IMR-90 (cell line): ENCODE measurements around the gene SFTPB. TPM values are rescaled to one million over a fixed set of nuclear protein-coding genes. Genes with fewer than 3 reads are reported as not detected.

ENCODE experiments used
- ATAC-seq: fragments of 200-7000 bp; cut with Tn5 transposase; 2 replicates; pipeline ENCODE4 v1.9.1; 2020; ENCODE audit warnings: low read depth, mild to moderate bottlenecking, moderate library complexity
- BruUV-seq: library from RNA; stranded (reverse); fragments of 400-500 nt; replicated peaks from 2 replicates; lab custom pipeline; 2021; lab: Mats Ljungman, UMichigan
- CTCF ChIA-PET: fragments of 300-600 bp; formaldehyde crosslinking; extraction: SDS; loops from one replicate; lab custom pipeline; 2021; ENCODE audit warnings: antibody characterized with exemption; lab: Yijun Ruan, JAX
- POLR2A ChIA-PET: fragments of 300-600 bp; sonication (Branson Sonifier 250); formaldehyde crosslinking; loops from one replicate; lab custom pipeline; 2022; ENCODE audit warnings: antibody characterized with exemption; ENCODE audit not compliant: unreplicated experiment; lab: Charles Lee
- DNase-seq: peaks from one replicate; pipeline ENCODE4 v3.0.0; 2013
- H2AFZ ChIP-seq: replicated peaks from 2 replicates; pipeline ENCODE3; 2013; ENCODE audit warnings: low read length, mild to moderate bottlenecking; ENCODE audit not compliant: poor library complexity
- H2AK5ac ChIP-seq: 2 replicates; pipeline ENCODE4 v1.6.1; 2013; ENCODE audit warnings: low read depth, low read length, inconsistent platforms
- H2AK9ac ChIP-seq: replicated peaks from 2 replicates; pipeline ENCODE3; 2013; ENCODE audit warnings: mild to moderate bottlenecking, low read depth, low read length, moderate library complexity; ENCODE audit not compliant: poor library complexity
- H2BK120ac ChIP-seq: 2 replicates; pipeline ENCODE4 v1.6.1; 2013; ENCODE audit warnings: low read depth, low read length, inconsistent platforms
- H2BK15ac ChIP-seq: 3 replicates; pipeline ENCODE4 v1.6.1; 2013; ENCODE audit warnings: low read depth, low read length, inconsistent platforms
- H2BK20ac ChIP-seq: 2 replicates; pipeline ENCODE4 v1.6.1; 2013; ENCODE audit warnings: low read depth, mild to moderate bottlenecking, inconsistent platforms, low read length, moderate library complexity
- H2BK5ac ChIP-seq: 2 replicates; pipeline ENCODE4 v1.6.1; 2013; ENCODE audit warnings: mild to moderate bottlenecking, low read depth, low read length, inconsistent platforms; ENCODE audit not compliant: poor library complexity, severe bottlenecking
- H3K14ac ChIP-seq: replicated peaks from 2 replicates; pipeline ENCODE4 v1.6.1; 2013; ENCODE audit warnings: low read depth, low read length, inconsistent platforms
- H3K18ac ChIP-seq: 2 replicates; pipeline ENCODE4 v1.6.1; 2013; ENCODE audit warnings: low read depth, low read length, control low read depth
- H3K23ac ChIP-seq: 2 replicates; pipeline ENCODE4 v1.6.1; 2013; ENCODE audit warnings: low read depth, low read length, inconsistent platforms
- H3K27ac ChIP-seq: 2 replicates; pipeline ENCODE4 v1.5.1; 2013; ENCODE audit warnings: mild to moderate bottlenecking, control low read depth, low read length; ENCODE audit not compliant: insufficient read depth
- H3K27me3 ChIP-seq: 2 replicates; pipeline ENCODE4 v1.6.1; 2013; ENCODE audit warnings: low read length; ENCODE audit not compliant: control insufficient read depth, insufficient read depth
- H3K36me3 ChIP-seq: 2 replicates; pipeline ENCODE4 v1.6.1; 2013; ENCODE audit warnings: low read length, mixed read lengths; ENCODE audit not compliant: control insufficient read depth, insufficient read depth
- H3K4ac ChIP-seq: 2 replicates; pipeline ENCODE4 v1.6.1; 2013; ENCODE audit warnings: low read depth, low read length, inconsistent platforms
- H3K4me1 ChIP-seq: 2 replicates; pipeline ENCODE4 v1.6.1; 2013; ENCODE audit warnings: low read length, mixed read lengths; ENCODE audit not compliant: control insufficient read depth, insufficient read depth
- H3K4me2 ChIP-seq: 2 replicates; pipeline ENCODE4 v1.6.1; 2013; ENCODE audit warnings: low read depth, mild to moderate bottlenecking, control low read depth, low read length, moderate library complexity
- H3K4me3 ChIP-seq: 2 replicates; pipeline ENCODE4 v1.5.1; 2013; ENCODE audit warnings: low read depth, mild to moderate bottlenecking, control low read depth, low read length, moderate library complexity; ENCODE audit not compliant: insufficient read depth
- H3K56ac ChIP-seq: 2 replicates; pipeline ENCODE4 v1.6.1; 2013; ENCODE audit warnings: low read length, inconsistent platforms; ENCODE audit not compliant: insufficient read depth; ENCODE audit errors: extremely low read depth
- H3K79me1 ChIP-seq, 2 experiments: 2 replicates each; pipeline ENCODE4 v1.6.1; 2013; ENCODE audit warnings: low read length in 2 of 2, inconsistent platforms in 1 of 2, low read depth in 1 of 2
- H3K9ac ChIP-seq: 2 replicates; pipeline ENCODE4 v1.6.1; 2013; ENCODE audit warnings: low read depth, low read length, control low read depth
- H3K9me1 ChIP-seq: 2 replicates; pipeline ENCODE4 v1.6.1; 2013; ENCODE audit warnings: low read length, inconsistent platforms; ENCODE audit not compliant: insufficient read depth
- H3K9me3 ChIP-seq: 2 replicates; pipeline ENCODE4 v1.6.1; 2013; ENCODE audit warnings: low read length; ENCODE audit not compliant: control insufficient read depth, insufficient read depth
- H4K20me1 ChIP-seq: 2 replicates; pipeline ENCODE4 v1.6.1; 2013; ENCODE audit warnings: low read length, inconsistent platforms; ENCODE audit not compliant: insufficient read depth
- H4K5ac ChIP-seq: 2 replicates; pipeline ENCODE4 v1.6.1; 2013; ENCODE audit warnings: mild to moderate bottlenecking, low read depth, low read length, control low read depth
- H4K8ac ChIP-seq, 2 experiments: 2 replicates each; pipeline ENCODE4 v1.6.1; 2013; ENCODE audit warnings: low read depth in 2 of 2, low read length in 2 of 2, control low read depth in 1 of 2, inconsistent platforms in 1 of 2
- H4K91ac ChIP-seq: 2 replicates; pipeline ENCODE4 v1.6.1; 2013; ENCODE audit warnings: low read depth, low read length, inconsistent platforms; ENCODE audit not compliant: insufficient read depth
- NFE2L2 ChIP-seq: fragments of 150-350 bp; IDR thresholded peaks from 2 replicates; pipeline ENCODE4 v1.6.1; 2016; ENCODE audit warnings: low read depth, mild to moderate bottlenecking, low read length
- USF2 ChIP-seq: fragments of 150-350 bp; IDR thresholded peaks from 2 replicates; pipeline ENCODE4 v1.6.1; 2017; ENCODE audit warnings: mild to moderate bottlenecking, antibody characterized with exemption, low read length, low read depth
- WGBS, 2 experiments: methylation state at CpG; one replicate each; pipeline versions ENCODE4 v1.1.5 to v1.1.7; 2013; ENCODE audit warnings: missing lambda C conversion rate in 2 of 2; ENCODE audit not compliant: insufficient read length in 1 of 2; ENCODE audit errors: extremely low coverage in 2 of 2; 5-methylcytosine and 5-hydroxymethylcytosine counted together
- dilution Hi-C: fragments of 300-500 bp; cut with HindIII; formaldehyde crosslinking; loops from one replicate; pipeline ENCODE4 v1.14.3; 2018; ENCODE audit warnings: low sequenced_read_pairs; ENCODE audit not compliant: unreplicated experiment
- in situ Hi-C: fragments of 300-500 bp; cut with MboI; formaldehyde crosslinking; loops from 3 replicates; pipeline ENCODE4 v1.14.3; 2019; ENCODE audit warnings: low sequenced_read_pairs, inconsistent platforms, mixed read lengths
- intact Hi-C: fragments of 100-400 bp; cut with micrococcal nuclease; formaldehyde crosslinking; loops from 2 replicates; pipeline ENCODE4 v1.10.0; 2022
- polyA plus RNA-seq, 3 experiments: library from polyadenylated mRNA; depleted of rRNA; stranded (reverse); fragments of >200 nt; gene quantifications; 2 replicates each; pipeline ENCODE4 v1.2.3, GENCODE V29; 2012; ENCODE audit warnings: low replicate concordance in 1 of 3
- total RNA-seq: library from RNA; depleted of rRNA; stranded (reverse); fragments of >200 nt; gene quantifications from 2 replicates; pipeline ENCODE4 v1.2.3, GENCODE V29; 2012
- TF ChIP-seq, protein P1 (sequence below): fragments of 150-350 bp; IDR thresholded peaks from 2 replicates; pipeline ENCODE4 v1.6.1; 2016; ENCODE audit warnings: low read depth, mild to moderate bottlenecking, low read length, moderate library complexity, borderline replicate concordance
- TF ChIP-seq, protein P2 (sequence below): conservative IDR thresholded peaks from 2 replicates; pipeline ENCODE4 v1.5.1; 2012; ENCODE audit warnings: mild to moderate bottlenecking, low read depth, low read length, improper control_type of control experiment

Gene SFTPB
- total and polyA plus RNA-seq, 2 of the 4 experiments (the other 2 are of a cell fraction) = not detected

GRCh38 chr2:85663594-85664565 lies 4.1 kb downstream of the SFTPB start:
- Histone ChIP-seq H3K79me1 (no peaks in the 10 kb centered on the region), H2AK5ac (no peak overlapping the region), H3K9ac (no peak overlapping the region), H3K36me3 (no peaks in the 10 kb centered on the region), H3K9me3 (no peaks in the 10 kb centered on the region), H3K18ac (no peak overlapping the region), H3K4me1 (peaks cover 6% of the 10 kb centered on the region), H3K56ac (no peak overlapping the region), H2BK15ac (0 out of 3 replicates have a peak overlapping the region, but pooled peaks have one; percentile 8), H2AFZ (no peak overlapping the region), H3K4ac (no peak overlapping the region), H3K14ac (no peak overlapping the region), H4K8ac (no peak overlapping the region), H3K4me2 (no peak overlapping the region), H2BK5ac (no peak overlapping the region), H4K5ac (no peak overlapping the region), H4K91ac (no peak overlapping the region), H3K27me3 (no peaks in the 10 kb centered on the region), H2BK120ac (no peak overlapping the region), H3K23ac (no peak overlapping the region), H2AK9ac (no peak overlapping the region), H4K20me1 (no peaks in the 10 kb centered on the region), H2BK20ac (0 out of 2 replicates have a peak overlapping the region, but pooled peaks have one; percentile 19), H3K9me1 (peaks cover 15% of the 10 kb centered on the region; the same call in 1 of the 2 replicates), H3K27ac (no peak overlapping the region), H3K4me3 (no peak overlapping the region)
- ATAC-seq (no peak), DNase-seq (no peak)
- no TSS peak for BruUV-seq
- in situ Hi-C loops (no loop called here), dilution Hi-C loops (no loop called here), intact Hi-C loops (no loop called here)
- TF ChIP-seq USF2 (no peak), NFE2L2 (no peak)
- TF ChIP-seq, protein P1, sequence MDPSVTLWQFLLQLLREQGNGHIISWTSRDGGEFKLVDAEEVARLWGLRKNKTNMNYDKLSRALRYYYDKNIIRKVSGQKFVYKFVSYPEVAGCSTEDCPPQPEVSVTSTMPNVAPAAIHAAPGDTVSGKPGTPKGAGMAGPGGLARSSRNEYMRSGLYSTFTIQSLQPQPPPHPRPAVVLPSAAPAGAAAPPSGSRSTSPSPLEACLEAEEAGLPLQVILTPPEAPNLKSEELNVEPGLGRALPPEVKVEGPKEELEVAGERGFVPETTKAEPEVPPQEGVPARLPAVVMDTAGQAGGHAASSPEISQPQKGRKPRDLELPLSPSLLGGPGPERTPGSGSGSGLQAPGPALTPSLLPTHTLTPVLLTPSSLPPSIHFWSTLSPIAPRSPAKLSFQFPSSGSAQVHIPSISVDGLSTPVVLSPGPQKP = no peak
- TF ChIP-seq, protein P2, sequence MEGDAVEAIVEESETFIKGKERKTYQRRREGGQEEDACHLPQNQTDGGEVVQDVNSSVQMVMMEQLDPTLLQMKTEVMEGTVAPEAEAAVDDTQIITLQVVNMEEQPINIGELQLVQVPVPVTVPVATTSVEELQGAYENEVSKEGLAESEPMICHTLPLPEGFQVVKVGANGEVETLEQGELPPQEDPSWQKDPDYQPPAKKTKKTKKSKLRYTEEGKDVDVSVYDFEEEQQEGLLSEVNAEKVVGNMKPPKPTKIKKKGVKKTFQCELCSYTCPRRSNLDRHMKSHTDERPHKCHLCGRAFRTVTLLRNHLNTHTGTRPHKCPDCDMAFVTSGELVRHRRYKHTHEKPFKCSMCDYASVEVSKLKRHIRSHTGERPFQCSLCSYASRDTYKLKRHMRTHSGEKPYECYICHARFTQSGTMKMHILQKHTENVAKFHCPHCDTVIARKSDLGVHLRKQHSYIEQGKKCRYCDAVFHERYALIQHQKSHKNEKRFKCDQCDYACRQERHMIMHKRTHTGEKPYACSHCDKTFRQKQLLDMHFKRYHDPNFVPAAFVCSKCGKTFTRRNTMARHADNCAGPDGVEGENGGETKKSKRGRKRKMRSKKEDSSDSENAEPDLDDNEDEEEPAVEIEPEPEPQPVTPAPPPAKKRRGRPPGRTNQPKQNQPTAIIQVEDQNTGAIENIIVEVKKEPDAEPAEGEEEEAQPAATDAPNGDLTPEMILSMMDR = no peak
- POLR2A ChIA-PET = no interaction called here
- CTCF ChIA-PET = no interaction called here
- WGBS, 2 experiments = 98% methylated on average over 8 of the region's 23 CpGs; no CpG with 5 or more reads in 1 of the 2 experiments
